Astrocyte of the spinal cord (primary cell): ENCODE measurements around the gene RBSN.

ENCODE experiments used
- DNase-seq: peaks from one replicate; pipeline ENCODE4 v3.0.0; 2011; ENCODE audit warnings: low read depth, low spot score
- H3K4me3 ChIP-seq: 2 replicates; pipeline ENCODE4 v1.5.1; 2011; ENCODE audit warnings: low read depth, mild to moderate bottlenecking, low read length, moderate library complexity
- in situ Hi-C: cut with HindIII; loops from 2 replicates; pipeline ENCODE4 v1.10.0; 2017; ENCODE audit warnings: low sequenced_read_pairs
- TF ChIP-seq, protein P1 (sequence below): IDR thresholded peaks from 2 replicates; pipeline ENCODE4 v1.5.1; 2012; ENCODE audit warnings: low read depth, mild to moderate bottlenecking, low read length, inconsistent platforms

Gene RBSN

DNA sequence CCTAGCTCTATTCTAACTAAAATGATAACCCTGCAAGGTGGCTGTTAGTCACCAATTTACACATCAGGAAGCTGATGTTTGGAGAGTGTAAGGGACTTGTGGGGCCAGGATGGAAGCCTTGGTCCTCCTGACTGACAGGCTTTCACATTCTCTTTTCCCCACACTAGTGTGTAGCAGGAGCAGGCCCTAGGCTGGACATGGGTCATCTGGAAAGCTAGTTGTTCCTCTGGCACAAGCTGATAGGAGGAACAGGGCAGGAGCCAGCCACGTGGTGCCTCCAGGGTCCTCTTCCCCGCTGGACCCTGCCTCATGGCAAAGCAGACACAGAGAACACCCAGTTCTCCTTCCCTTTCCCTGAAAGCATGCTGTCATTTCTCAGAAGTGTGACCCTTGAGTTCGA, 18.1 kb upstream of the RBSN start:
- TF ChIP-seq, protein P1, sequence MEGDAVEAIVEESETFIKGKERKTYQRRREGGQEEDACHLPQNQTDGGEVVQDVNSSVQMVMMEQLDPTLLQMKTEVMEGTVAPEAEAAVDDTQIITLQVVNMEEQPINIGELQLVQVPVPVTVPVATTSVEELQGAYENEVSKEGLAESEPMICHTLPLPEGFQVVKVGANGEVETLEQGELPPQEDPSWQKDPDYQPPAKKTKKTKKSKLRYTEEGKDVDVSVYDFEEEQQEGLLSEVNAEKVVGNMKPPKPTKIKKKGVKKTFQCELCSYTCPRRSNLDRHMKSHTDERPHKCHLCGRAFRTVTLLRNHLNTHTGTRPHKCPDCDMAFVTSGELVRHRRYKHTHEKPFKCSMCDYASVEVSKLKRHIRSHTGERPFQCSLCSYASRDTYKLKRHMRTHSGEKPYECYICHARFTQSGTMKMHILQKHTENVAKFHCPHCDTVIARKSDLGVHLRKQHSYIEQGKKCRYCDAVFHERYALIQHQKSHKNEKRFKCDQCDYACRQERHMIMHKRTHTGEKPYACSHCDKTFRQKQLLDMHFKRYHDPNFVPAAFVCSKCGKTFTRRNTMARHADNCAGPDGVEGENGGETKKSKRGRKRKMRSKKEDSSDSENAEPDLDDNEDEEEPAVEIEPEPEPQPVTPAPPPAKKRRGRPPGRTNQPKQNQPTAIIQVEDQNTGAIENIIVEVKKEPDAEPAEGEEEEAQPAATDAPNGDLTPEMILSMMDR: no peak
- H3K4me3 ChIP-seq: no peak overlapping the region
- in situ Hi-C loops: no loop called here
- no peak for DNase-seq

- TF ChIP-seq, protein P1: no peak
- DNase-seq: no peak
- in situ Hi-C loops: no loop called here
These were observed 17.2 kb upstream of the RBSN start for GRCh38 chr3:15116032-15116669.

DNA sequence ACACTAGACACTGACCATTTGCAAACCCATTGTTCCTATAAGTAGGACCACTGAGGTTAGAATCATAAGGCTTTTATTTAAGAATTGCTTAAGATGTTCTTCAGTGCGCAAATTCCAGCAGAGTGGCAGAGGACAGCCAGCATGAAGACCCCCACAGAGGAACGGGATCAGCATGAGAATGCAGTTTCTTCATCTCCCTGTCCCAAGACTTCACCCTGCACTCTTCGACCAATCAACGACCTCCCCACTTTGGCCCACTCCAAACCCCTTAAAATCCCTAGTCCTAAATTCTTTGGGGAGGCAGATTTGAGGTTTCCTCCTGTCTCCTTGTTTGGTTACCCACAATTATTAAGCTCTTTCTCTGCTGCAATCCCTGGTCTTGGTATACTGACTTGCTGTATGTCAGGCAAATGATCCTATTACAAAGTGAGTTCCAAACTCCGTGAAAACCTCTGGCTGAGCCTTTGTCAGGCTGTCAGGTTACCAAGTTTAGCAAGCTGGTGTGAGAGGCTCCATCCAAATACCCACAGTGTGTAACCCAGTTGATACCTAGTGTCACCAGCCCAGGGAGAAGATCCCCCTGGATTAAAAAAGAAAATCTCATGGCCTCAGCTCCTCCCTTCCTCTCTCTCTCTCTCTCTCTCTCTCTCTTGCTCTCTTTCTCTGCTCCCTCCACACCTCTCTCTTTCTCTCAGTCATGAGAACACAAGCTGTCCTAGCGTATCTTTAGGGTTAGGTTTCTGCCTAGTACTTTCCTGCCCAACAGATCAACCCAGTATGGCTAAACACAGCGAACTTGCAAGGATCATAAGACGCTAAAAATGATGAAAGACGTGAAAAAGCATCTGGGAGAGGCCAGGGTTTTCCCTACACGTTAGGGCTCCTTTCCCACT, 15.8 kb upstream of the RBSN start:
- no peak for DNase-seq
- no peak overlapping the region for H3K4me3 ChIP-seq
- TF ChIP-seq, protein P1: no peak
- in situ Hi-C loops: no loop called here

More at GRCh38 chr3:15116032-15116669, 17.2 kb upstream of the RBSN start:
- H3K4me3 ChIP-seq: no peak overlapping the region

GRCh38 chr3:15113884-15114283, 14.9 kb upstream of the RBSN start:
- H3K4me3 ChIP-seq: no peak overlapping the region
- in situ Hi-C loops: no loop called here
- no peak for DNase-seq
- TF ChIP-seq, protein P1: no peak

GRCh38 chr3:15113471-15113870, 14.5 kb upstream of the RBSN start:
- TF ChIP-seq, protein P1: no peak
- in situ Hi-C loops: no loop called here
- H3K4me3 ChIP-seq: no peak overlapping the region
- DNase-seq: no peak

GRCh38 chr3:15112011-15112410, 13.1 kb upstream of the RBSN start:
- TF ChIP-seq, protein P1: no peak
- no peak overlapping the region for H3K4me3 ChIP-seq
- in situ Hi-C loops: no loop called here
- DNase-seq: no peak
